ENCODE measurements around the gene GSC2. TPM values are rescaled to one million over a fixed set of nuclear protein-coding genes. Genes with fewer than 3 reads are reported as not detected.
A peak's percentile ranks its signal among the peaks of the same experiment; 100 is the strongest.

Gene GSC2
- polyA plus RNA-seq, 3 donors, result not detected

DNA sequence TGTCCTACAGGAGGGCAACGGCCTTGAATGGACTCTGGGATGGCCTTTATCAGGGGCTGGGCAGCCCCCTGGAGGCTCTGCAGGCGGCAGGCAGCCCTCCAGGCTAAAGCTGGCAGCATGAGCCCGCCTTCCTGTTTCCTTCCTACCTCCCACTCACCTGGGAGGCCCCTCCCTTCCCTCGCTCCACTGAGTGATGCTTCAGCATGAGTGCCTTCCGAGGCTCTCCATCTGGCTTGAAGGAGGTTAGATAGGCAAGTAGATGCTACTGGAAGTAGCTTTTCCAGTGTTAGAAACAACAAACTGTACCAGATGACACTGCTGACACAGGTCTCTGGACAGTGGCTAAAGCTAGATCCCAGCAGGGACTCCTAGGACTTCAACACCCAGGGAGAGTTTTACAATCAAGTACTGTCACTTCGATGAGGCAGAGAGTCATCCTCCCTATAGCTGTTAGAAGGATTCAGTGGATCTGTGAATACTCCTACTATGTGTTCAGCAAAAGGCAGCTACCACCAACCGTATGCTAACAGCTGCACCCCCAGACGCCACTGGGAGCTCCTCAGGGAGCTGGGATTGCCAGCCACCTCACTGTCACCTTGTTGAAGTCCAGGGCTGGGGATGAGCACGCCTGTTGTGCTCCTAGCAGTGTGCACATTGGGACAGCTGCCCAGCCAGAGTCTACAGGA lies 32.5 kb upstream of the GSC2 start:
- TF ChIP-seq, protein P1, sequence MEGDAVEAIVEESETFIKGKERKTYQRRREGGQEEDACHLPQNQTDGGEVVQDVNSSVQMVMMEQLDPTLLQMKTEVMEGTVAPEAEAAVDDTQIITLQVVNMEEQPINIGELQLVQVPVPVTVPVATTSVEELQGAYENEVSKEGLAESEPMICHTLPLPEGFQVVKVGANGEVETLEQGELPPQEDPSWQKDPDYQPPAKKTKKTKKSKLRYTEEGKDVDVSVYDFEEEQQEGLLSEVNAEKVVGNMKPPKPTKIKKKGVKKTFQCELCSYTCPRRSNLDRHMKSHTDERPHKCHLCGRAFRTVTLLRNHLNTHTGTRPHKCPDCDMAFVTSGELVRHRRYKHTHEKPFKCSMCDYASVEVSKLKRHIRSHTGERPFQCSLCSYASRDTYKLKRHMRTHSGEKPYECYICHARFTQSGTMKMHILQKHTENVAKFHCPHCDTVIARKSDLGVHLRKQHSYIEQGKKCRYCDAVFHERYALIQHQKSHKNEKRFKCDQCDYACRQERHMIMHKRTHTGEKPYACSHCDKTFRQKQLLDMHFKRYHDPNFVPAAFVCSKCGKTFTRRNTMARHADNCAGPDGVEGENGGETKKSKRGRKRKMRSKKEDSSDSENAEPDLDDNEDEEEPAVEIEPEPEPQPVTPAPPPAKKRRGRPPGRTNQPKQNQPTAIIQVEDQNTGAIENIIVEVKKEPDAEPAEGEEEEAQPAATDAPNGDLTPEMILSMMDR (IDR thresholded peaks at IDR 0.05), result no peak
- peaks cover 0 to 3% (median under 1%) of the 10 kb centered on the region in 3 donors for H3K27me3 Mint-ChIP-seq (ENCODE audit: low read depth in 3 of 3)
- peaks cover 22 to 43% of the 10 kb centered on the region in 2 donors for H3K36me3 ChIP-seq (replicated peaks in 1 of 2; ENCODE audit: control insufficient read depth in 1 of 2, insufficient read depth in 2 of 2, low read length in 2 of 2)
- peaks cover 23 to 45% of the 10 kb centered on the region in 2 donors for H3K36me3 Mint-ChIP-seq
- H4K20me1 ChIP-seq (ENCODE audit: insufficient read depth, low read length), result no peaks in the 10 kb centered on the region
- no peaks in the 10 kb centered on the region for H3K27me3 ChIP-seq (ENCODE audit: control insufficient read depth in 2 of 2, insufficient read depth in 2 of 2, low read length in 2 of 2)
- no peak for DNase-seq
- no peak overlapping the region for H3K4me3 Mint-ChIP-seq
- peaks cover 11 to 20% of the 10 kb centered on the region in 2 donors for H3K4me1 ChIP-seq (ENCODE audit: control insufficient read depth in 1 of 2, insufficient read depth in 2 of 2, low read length in 2 of 2)
- peaks cover 0 to 2% (median 0%) of the 10 kb centered on the region in 7 donors for H3K9me3 Mint-ChIP-seq
- H3K9ac ChIP-seq (ENCODE audit: insufficient read depth, low read length, poor library complexity, severe bottlenecking), result no peak overlapping the region
- intact Hi-C loops (cut with micrococcal nuclease), result no loop called here
- no peaks in the 10 kb centered on the region for H3K79me2 ChIP-seq (ENCODE audit: insufficient read depth, low read length)
- H3K27ac ChIP-seq (ENCODE audit: low read depth in 1 of 2, low read length in 2 of 2), result no peak overlapping the region
- H3K27ac Mint-ChIP-seq, result no peak overlapping the region
- H3K4me2 ChIP-seq (replicated peaks; ENCODE audit: extremely low read depth, low read length, poor library complexity, severe bottlenecking), result no peak overlapping the region
- H3K9me3 ChIP-seq (replicated peaks in 1 of 2; ENCODE audit: control insufficient read depth in 1 of 2, insufficient read depth in 1 of 2, low read length in 2 of 2), result no peaks in the 10 kb centered on the region
- no peak overlapping the region for H2AFZ ChIP-seq (ENCODE audit: insufficient read depth, low read depth, low read length, poor library complexity, severe bottlenecking)
- no peak overlapping the region for H3K4me3 ChIP-seq (replicated peaks in 1 of 3; ENCODE audit: low read depth in 2 of 3, low read length in 3 of 3)
- H3K4me1 Mint-ChIP-seq, result peaks cover 8% of the 10 kb centered on the region
- WGBS (ENCODE audit: insufficient coverage), result 82% methylated on average over 4 of the region's 9 CpGs

- H3K36me3 ChIP-seq (replicated peaks in 1 of 2; ENCODE audit: control insufficient read depth in 1 of 2, insufficient read depth in 2 of 2, low read length in 2 of 2), result peaks cover 15 to 36% of the 10 kb centered on the region in 2 donors
- peaks cover 0 to 2% (median 0%) of the 10 kb centered on the region in 7 donors for H3K9me3 Mint-ChIP-seq
- H3K4me2 ChIP-seq (replicated peaks; ENCODE audit: extremely low read depth, low read length, poor library complexity, severe bottlenecking), result no peak overlapping the region
- no peak overlapping the region for H3K4me3 Mint-ChIP-seq
- TF ChIP-seq, protein P1 (IDR thresholded peaks at IDR 0.05), result no peak
- no peak overlapping the region for H3K4me3 ChIP-seq (replicated peaks in 1 of 3; ENCODE audit: low read depth in 2 of 3, low read length in 3 of 3)
- no peak for DNase-seq
- peaks cover 19 to 40% of the 10 kb centered on the region in 2 donors for H3K36me3 Mint-ChIP-seq
- peaks cover 0 to 3% (median 2%) of the 10 kb centered on the region in 3 donors for H3K27me3 Mint-ChIP-seq (ENCODE audit: low read depth in 3 of 3)
- intact Hi-C loops (cut with micrococcal nuclease), result no loop called here
- H3K9ac ChIP-seq (ENCODE audit: insufficient read depth, low read length, poor library complexity, severe bottlenecking), result peak overlapping the region; percentile 8
- H3K27ac Mint-ChIP-seq, result peak overlapping the region in 2 of 7 donors; percentile 24 to 38
- 60% methylated on average over 6 of the region's 12 CpGs for WGBS (ENCODE audit: insufficient coverage)
- no peak overlapping the region for H3K27ac ChIP-seq (ENCODE audit: low read depth in 1 of 2, low read length in 2 of 2)
- no peaks in the 10 kb centered on the region for H3K27me3 ChIP-seq (ENCODE audit: control insufficient read depth in 2 of 2, insufficient read depth in 2 of 2, low read length in 2 of 2)
- H4K20me1 ChIP-seq (ENCODE audit: insufficient read depth, low read length), result no peaks in the 10 kb centered on the region
- H3K4me1 ChIP-seq (ENCODE audit: control insufficient read depth in 1 of 2, insufficient read depth in 2 of 2, low read length in 2 of 2), result peaks cover 15 to 25% of the 10 kb centered on the region in 2 donors
- H3K79me2 ChIP-seq (ENCODE audit: insufficient read depth, low read length), result no peaks in the 10 kb centered on the region
- no peaks in the 10 kb centered on the region for H3K9me3 ChIP-seq (replicated peaks in 1 of 2; ENCODE audit: control insufficient read depth in 1 of 2, insufficient read depth in 1 of 2, low read length in 2 of 2)
- H3K4me1 Mint-ChIP-seq, result peaks cover 9% of the 10 kb centered on the region
- no peak overlapping the region for H2AFZ ChIP-seq (ENCODE audit: insufficient read depth, low read depth, low read length, poor library complexity, severe bottlenecking)
These were observed 31.8 kb upstream of the GSC2 start for GRCh38 chr22:19181786-19182471.
